NT2/D1 (cell line): ENCODE data around the gene ICAM3.

Experiments
- SUZ12 ChIP-seq: IDR thresholded peaks from 2 replicates; pipeline ENCODE4 v1.6.1; 2011; ENCODE audit not compliant: insufficient read length, insufficient read depth; ENCODE audit errors: extremely low read depth
- YY1 ChIP-seq: IDR thresholded peaks from 2 replicates; pipeline ENCODE4 v1.6.1; 2011; ENCODE audit not compliant: insufficient read length, insufficient read depth
- ZNF274 ChIP-seq: IDR thresholded peaks from 2 replicates; pipeline ENCODE4 v1.6.1; 2011; ENCODE audit warnings: mild to moderate bottlenecking, low read depth, low read length

- TF ChIP-seq ZNF274 = no peak
- no peak for TF ChIP-seq YY1
- no peak for TF ChIP-seq SUZ12
These were observed 14.5 kb upstream of the ICAM3 start for GRCh38 chr19:10353793-10354391.
